PC-9 (cell line): Measurements from ENCODE around the gene WNT2B. TPM values are rescaled to one million over a fixed set of nuclear protein-coding genes. Genes with fewer than 3 reads are reported as not detected.

Experiments
- BruUV-seq: library from RNA; stranded (reverse); fragments of 400-500 nt; replicated peaks from 2 replicates; lab custom pipeline; 2021; lab: Mats Ljungman, UMichigan
- CTCF ChIA-PET: fragments of 300-600 bp; sonication (Branson Sonifier 250); formaldehyde crosslinking; loops from one replicate; lab custom pipeline; 2022; ENCODE audit warnings: antibody characterized with exemption; lab: Charles Lee
- POLR2A ChIA-PET: fragments of 300-600 bp; sonication (Branson Sonifier 250); formaldehyde crosslinking; loops from one replicate; lab custom pipeline; 2022; ENCODE audit warnings: antibody characterized with exemption; ENCODE audit not compliant: unreplicated experiment; lab: Charles Lee
- DNase-seq, 2 experiments: peaks; one replicate each; pipeline versions ENCODE4 v3.0.0 to v3.0.0-alpha.2; 2015 to 2022; ENCODE audit warnings: mixed read lengths in 1 of 2
- H2AFZ ChIP-seq: fragments of 200-600 bp; sonication (generic); 2 replicates; pipeline ENCODE4 v1.8.1; 2017; ENCODE audit warnings: antibody characterized with exemption
- H3F3A ChIP-seq: fragments of 200-600 bp; sonication (generic); 2 replicates; pipeline ENCODE4 v1.8.1; 2017; ENCODE audit warnings: antibody characterized with exemption, mild to moderate bottlenecking, low read depth; ENCODE audit not compliant: insufficient read depth
- H3K27ac ChIP-seq: fragments of 200-600 bp; sonication (generic); 2 replicates; pipeline ENCODE4 v1.6.1; 2016; ENCODE audit warnings: mixed run types
- H3K27me3 ChIP-seq: fragments of 200-600 bp; sonication (generic); 2 replicates; pipeline ENCODE4 v1.6.1; 2016; ENCODE audit warnings: low read depth, mixed run types; ENCODE audit not compliant: insufficient read depth
- H3K36me3 ChIP-seq: fragments of 200-600 bp; sonication (generic); 2 replicates; pipeline ENCODE4 v1.6.1; 2016; ENCODE audit warnings: low read depth, mixed run types
- H3K4me1 ChIP-seq: fragments of 200-600 bp; sonication (generic); replicated peaks from 2 replicates; pipeline ENCODE4 v1.6.1; 2016; ENCODE audit warnings: mixed run types; ENCODE audit not compliant: insufficient read depth
- H3K4me2 ChIP-seq: fragments of 200-600 bp; sonication (generic); 2 replicates; pipeline ENCODE4 v1.6.1; 2017; ENCODE audit warnings: mixed run types
- H3K4me3 ChIP-seq: fragments of 200-600 bp; sonication (generic); 2 replicates; pipeline ENCODE4 v1.6.1; 2016; ENCODE audit warnings: mixed run types
- H3K79me2 ChIP-seq: fragments of 200-600 bp; sonication (generic); 2 replicates; pipeline ENCODE4 v1.6.1; 2017; ENCODE audit warnings: low read depth, mixed run types
- H3K9me2 ChIP-seq: fragments of 200-600 bp; sonication (generic); 2 replicates; pipeline ENCODE4 v1.8.1; 2017; ENCODE audit warnings: mild to moderate bottlenecking; ENCODE audit not compliant: insufficient read depth
- H3K9me3 ChIP-seq: fragments of 200-600 bp; sonication (generic); 2 replicates; pipeline ENCODE4 v1.8.1; 2016; ENCODE audit warnings: low read depth; ENCODE audit not compliant: insufficient read depth
- H4K20me1 ChIP-seq: fragments of 200-600 bp; sonication (generic); 2 replicates; pipeline ENCODE4 v1.8.1; 2017; ENCODE audit not compliant: insufficient read depth
- EZH2 ChIP-seq: fragments of 200-600 bp; sonication (generic); IDR thresholded peaks from 2 replicates; pipeline ENCODE4 v1.8.0; 2017; ENCODE audit warnings: antibody characterized with exemption, low read depth
- intact Hi-C: fragments of 100-400 bp; cut with micrococcal nuclease; formaldehyde crosslinking; loops from one replicate; pipeline ENCODE4 v1.10.0; 2022; ENCODE audit not compliant: unreplicated experiment
- total RNA-seq: library from RNA; stranded (reverse); gene quantifications from 2 replicates; pipeline ENCODE4 v1.2.3, GENCODE V29; 2021
- TF ChIP-seq, protein P1 (sequence below): fragments of 200-600 bp; sonication (generic); conservative IDR thresholded peaks from 2 replicates; pipeline ENCODE4 v1.6.1; 2017; ENCODE audit warnings: mixed run types, antibody characterized with exemption, mild to moderate bottlenecking, moderate library complexity

Gene WNT2B
- total RNA-seq, 1 experiment from 2014 or later = 0.98 TPM

GRCh38 chr1:112524986-112525385 is 16.2 kb downstream of the WNT2B start:
- no peak for DNase-seq
- Histone ChIP-seq H3F3A (peaks cover 14% of the 10 kb centered on the region; the same call in 1 of the 2 replicates), H3K9me2 (no peaks in the 10 kb centered on the region), H3K27me3 (no peaks in the 10 kb centered on the region), H3K27ac (no peak overlapping the region), H3K4me1 (peaks cover 20% of the 10 kb centered on the region), H4K20me1 (no peaks in the 10 kb centered on the region), H3K79me2 (no peaks in the 10 kb centered on the region), H3K36me3 (0 out of 2 replicates have a peak, but pooled peaks cover 3% of the 10 kb centered on the region), H3K4me2 (no peak overlapping the region), H2AFZ (no peak overlapping the region), H3K4me3 (no peak overlapping the region), H3K9me3 (no peaks in the 10 kb centered on the region)
- POLR2A ChIA-PET = no interaction called here
- TF ChIP-seq, protein P1, sequence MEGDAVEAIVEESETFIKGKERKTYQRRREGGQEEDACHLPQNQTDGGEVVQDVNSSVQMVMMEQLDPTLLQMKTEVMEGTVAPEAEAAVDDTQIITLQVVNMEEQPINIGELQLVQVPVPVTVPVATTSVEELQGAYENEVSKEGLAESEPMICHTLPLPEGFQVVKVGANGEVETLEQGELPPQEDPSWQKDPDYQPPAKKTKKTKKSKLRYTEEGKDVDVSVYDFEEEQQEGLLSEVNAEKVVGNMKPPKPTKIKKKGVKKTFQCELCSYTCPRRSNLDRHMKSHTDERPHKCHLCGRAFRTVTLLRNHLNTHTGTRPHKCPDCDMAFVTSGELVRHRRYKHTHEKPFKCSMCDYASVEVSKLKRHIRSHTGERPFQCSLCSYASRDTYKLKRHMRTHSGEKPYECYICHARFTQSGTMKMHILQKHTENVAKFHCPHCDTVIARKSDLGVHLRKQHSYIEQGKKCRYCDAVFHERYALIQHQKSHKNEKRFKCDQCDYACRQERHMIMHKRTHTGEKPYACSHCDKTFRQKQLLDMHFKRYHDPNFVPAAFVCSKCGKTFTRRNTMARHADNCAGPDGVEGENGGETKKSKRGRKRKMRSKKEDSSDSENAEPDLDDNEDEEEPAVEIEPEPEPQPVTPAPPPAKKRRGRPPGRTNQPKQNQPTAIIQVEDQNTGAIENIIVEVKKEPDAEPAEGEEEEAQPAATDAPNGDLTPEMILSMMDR = no peak
- no peak for TF ChIP-seq EZH2
- intact Hi-C loops = no loop called here
- CTCF ChIA-PET = no interaction called here
- no TSS peak for BruUV-seq

- H3K9me3 ChIP-seq = no peaks in the 10 kb centered on the region
- H3K27ac ChIP-seq = no peak overlapping the region
- no peaks in the 10 kb centered on the region for H4K20me1 ChIP-seq
- H3K27me3 ChIP-seq = no peaks in the 10 kb centered on the region
- H3K36me3 ChIP-seq = 0 out of 2 replicates have a peak, but pooled peaks cover 3% of the 10 kb centered on the region
- ChIA-PET POLR2A (no interaction called here), CTCF (no interaction called here)
- TF ChIP-seq, protein P1 = no peak
- no peak for TF ChIP-seq EZH2
- H3K4me3 ChIP-seq = no peak overlapping the region
- H3K79me2 ChIP-seq = no peaks in the 10 kb centered on the region
- no peaks in the 10 kb centered on the region for H3K9me2 ChIP-seq
- DNase-seq = no peak
- H3K4me1 ChIP-seq = peaks cover 23% of the 10 kb centered on the region
- peaks cover 15% of the 10 kb centered on the region; the same call in 1 of the 2 replicates for H3F3A ChIP-seq
- no TSS peak for BruUV-seq
- no peak overlapping the region for H2AFZ ChIP-seq
- H3K4me2 ChIP-seq = no peak overlapping the region
- intact Hi-C loops = no loop called here
Measured at GRCh38 chr1:112527266-112528010, 18.7 kb downstream of the WNT2B start.

GRCh38 chr1:112528076-112528475 is 19.3 kb downstream of the WNT2B start:
- intact Hi-C loops = no loop called here
- H3K79me2 ChIP-seq = no peaks in the 10 kb centered on the region
- 0 out of 2 replicates have a peak, but pooled peaks cover 3% of the 10 kb centered on the region for H3K36me3 ChIP-seq
- no TSS peak for BruUV-seq
- no peak overlapping the region for H3K4me2 ChIP-seq
- H3K4me1 ChIP-seq = peaks cover 19% of the 10 kb centered on the region
- CTCF ChIA-PET = no interaction called here
- H3K9me3 ChIP-seq = no peaks in the 10 kb centered on the region
- no peak overlapping the region for H3K4me3 ChIP-seq
- H3F3A ChIP-seq = peaks cover 15% of the 10 kb centered on the region; the same call in 1 of the 2 replicates
- no peak overlapping the region for H3K27ac ChIP-seq
- no peaks in the 10 kb centered on the region for H4K20me1 ChIP-seq
- TF ChIP-seq, protein P1 = no peak
- TF ChIP-seq EZH2 = no peak
- H3K9me2 ChIP-seq = no peaks in the 10 kb centered on the region
- no peak for DNase-seq
- H2AFZ ChIP-seq = no peak overlapping the region
- no peaks in the 10 kb centered on the region for H3K27me3 ChIP-seq
- POLR2A ChIA-PET = no interaction called here
